Ovary (tissue), 3 donors: Measurements from ENCODE around the gene EIF6.

Experiments used
- POLR2A ChIP-seq: fragments of 450-650 bp; IDR thresholded peaks from one replicate; pipeline ENCODE4 v1.6.1; 2017; ENCODE audit warnings: antibody characterized with exemption, mild to moderate bottlenecking, moderate library complexity
- TF ChIP-seq, protein P1 (sequence below), 3 donors: fragments of 450-650 bp in 2 of 3; fragments of 200-600 bp in 1 of 3; IDR thresholded peaks; one replicate each; pipeline versions ENCODE4 v1.5.1 to v1.8.0; 2016 to 2022; ENCODE audit warnings: antibody characterized with exemption in 3 of 3, mild to moderate bottlenecking in 1 of 3
- donor health status: DM: no; HTN: no; CAD: no.

- no peak for TF ChIP-seq POLR2A
- TF ChIP-seq, protein P1, sequence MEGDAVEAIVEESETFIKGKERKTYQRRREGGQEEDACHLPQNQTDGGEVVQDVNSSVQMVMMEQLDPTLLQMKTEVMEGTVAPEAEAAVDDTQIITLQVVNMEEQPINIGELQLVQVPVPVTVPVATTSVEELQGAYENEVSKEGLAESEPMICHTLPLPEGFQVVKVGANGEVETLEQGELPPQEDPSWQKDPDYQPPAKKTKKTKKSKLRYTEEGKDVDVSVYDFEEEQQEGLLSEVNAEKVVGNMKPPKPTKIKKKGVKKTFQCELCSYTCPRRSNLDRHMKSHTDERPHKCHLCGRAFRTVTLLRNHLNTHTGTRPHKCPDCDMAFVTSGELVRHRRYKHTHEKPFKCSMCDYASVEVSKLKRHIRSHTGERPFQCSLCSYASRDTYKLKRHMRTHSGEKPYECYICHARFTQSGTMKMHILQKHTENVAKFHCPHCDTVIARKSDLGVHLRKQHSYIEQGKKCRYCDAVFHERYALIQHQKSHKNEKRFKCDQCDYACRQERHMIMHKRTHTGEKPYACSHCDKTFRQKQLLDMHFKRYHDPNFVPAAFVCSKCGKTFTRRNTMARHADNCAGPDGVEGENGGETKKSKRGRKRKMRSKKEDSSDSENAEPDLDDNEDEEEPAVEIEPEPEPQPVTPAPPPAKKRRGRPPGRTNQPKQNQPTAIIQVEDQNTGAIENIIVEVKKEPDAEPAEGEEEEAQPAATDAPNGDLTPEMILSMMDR (IDR thresholded peaks at IDR 0.05), result no peak
Observed at GRCh38 chr20:35316086-35316485, 31.5 kb upstream of the EIF6 start.
